ENCODE measurements around the gene DNM3. TPM values are rescaled to one million over a fixed set of nuclear protein-coding genes. Genes with fewer than 3 reads are reported as not detected.

Gene DNM3
- polyA plus RNA-seq, 3 donors: 0.15 TPM; not detected in 2

GRCh38 chr1:172120381-172120780 is 279.1 kb downstream of the DNM3 start:
- no peak overlapping the region for H3K27ac ChIP-seq (ENCODE audit: low read depth in 1 of 2, low read length in 2 of 2)
- no peak overlapping the region for H3K4me3 ChIP-seq (replicated peaks in 1 of 3; ENCODE audit: low read depth in 2 of 3, low read length in 3 of 3)
- H3K36me3 Mint-ChIP-seq: no peaks in the 10 kb centered on the region
- no peaks in the 10 kb centered on the region for H3K27me3 ChIP-seq (ENCODE audit: control insufficient read depth in 2 of 2, insufficient read depth in 2 of 2, low read length in 2 of 2)
- H3K4me1 ChIP-seq (ENCODE audit: control insufficient read depth in 1 of 2, insufficient read depth in 2 of 2, low read length in 2 of 2): no peaks in the 10 kb centered on the region
- no peak for DNase-seq
- intact Hi-C loops (cut with micrococcal nuclease): no loop called here
- no peak overlapping the region for H3K4me3 Mint-ChIP-seq
- H3K9me3 Mint-ChIP-seq: peaks cover 0 to 13% (median 5%) of the 10 kb centered on the region in 7 donors
- H3K27ac Mint-ChIP-seq: no peak overlapping the region
- no peaks in the 10 kb centered on the region for H3K27me3 Mint-ChIP-seq (ENCODE audit: low read depth in 3 of 3)
- H3K9ac ChIP-seq (ENCODE audit: insufficient read depth, low read length, poor library complexity, severe bottlenecking): no peak overlapping the region
- no peaks in the 10 kb centered on the region for H4K20me1 ChIP-seq (ENCODE audit: insufficient read depth, low read length)
- no peak overlapping the region for H2AFZ ChIP-seq (ENCODE audit: insufficient read depth, low read depth, low read length, poor library complexity, severe bottlenecking)
- H3K36me3 ChIP-seq (replicated peaks in 1 of 2; ENCODE audit: control insufficient read depth in 1 of 2, insufficient read depth in 2 of 2, low read length in 2 of 2): no peaks in the 10 kb centered on the region
- TF ChIP-seq, protein P1, sequence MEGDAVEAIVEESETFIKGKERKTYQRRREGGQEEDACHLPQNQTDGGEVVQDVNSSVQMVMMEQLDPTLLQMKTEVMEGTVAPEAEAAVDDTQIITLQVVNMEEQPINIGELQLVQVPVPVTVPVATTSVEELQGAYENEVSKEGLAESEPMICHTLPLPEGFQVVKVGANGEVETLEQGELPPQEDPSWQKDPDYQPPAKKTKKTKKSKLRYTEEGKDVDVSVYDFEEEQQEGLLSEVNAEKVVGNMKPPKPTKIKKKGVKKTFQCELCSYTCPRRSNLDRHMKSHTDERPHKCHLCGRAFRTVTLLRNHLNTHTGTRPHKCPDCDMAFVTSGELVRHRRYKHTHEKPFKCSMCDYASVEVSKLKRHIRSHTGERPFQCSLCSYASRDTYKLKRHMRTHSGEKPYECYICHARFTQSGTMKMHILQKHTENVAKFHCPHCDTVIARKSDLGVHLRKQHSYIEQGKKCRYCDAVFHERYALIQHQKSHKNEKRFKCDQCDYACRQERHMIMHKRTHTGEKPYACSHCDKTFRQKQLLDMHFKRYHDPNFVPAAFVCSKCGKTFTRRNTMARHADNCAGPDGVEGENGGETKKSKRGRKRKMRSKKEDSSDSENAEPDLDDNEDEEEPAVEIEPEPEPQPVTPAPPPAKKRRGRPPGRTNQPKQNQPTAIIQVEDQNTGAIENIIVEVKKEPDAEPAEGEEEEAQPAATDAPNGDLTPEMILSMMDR (IDR thresholded peaks at IDR 0.05): no peak
- H3K4me2 ChIP-seq (replicated peaks; ENCODE audit: extremely low read depth, low read length, poor library complexity, severe bottlenecking): no peak overlapping the region
- H3K4me1 Mint-ChIP-seq: no peaks in the 10 kb centered on the region
- no peaks in the 10 kb centered on the region for H3K9me3 ChIP-seq (replicated peaks in 1 of 2; ENCODE audit: control insufficient read depth in 1 of 2, insufficient read depth in 1 of 2, low read length in 2 of 2)
- no peaks in the 10 kb centered on the region for H3K79me2 ChIP-seq (ENCODE audit: insufficient read depth, low read length)
- WGBS (ENCODE audit: insufficient coverage): no CpG with 5 or more reads among the region's 2 CpGs

DNA sequence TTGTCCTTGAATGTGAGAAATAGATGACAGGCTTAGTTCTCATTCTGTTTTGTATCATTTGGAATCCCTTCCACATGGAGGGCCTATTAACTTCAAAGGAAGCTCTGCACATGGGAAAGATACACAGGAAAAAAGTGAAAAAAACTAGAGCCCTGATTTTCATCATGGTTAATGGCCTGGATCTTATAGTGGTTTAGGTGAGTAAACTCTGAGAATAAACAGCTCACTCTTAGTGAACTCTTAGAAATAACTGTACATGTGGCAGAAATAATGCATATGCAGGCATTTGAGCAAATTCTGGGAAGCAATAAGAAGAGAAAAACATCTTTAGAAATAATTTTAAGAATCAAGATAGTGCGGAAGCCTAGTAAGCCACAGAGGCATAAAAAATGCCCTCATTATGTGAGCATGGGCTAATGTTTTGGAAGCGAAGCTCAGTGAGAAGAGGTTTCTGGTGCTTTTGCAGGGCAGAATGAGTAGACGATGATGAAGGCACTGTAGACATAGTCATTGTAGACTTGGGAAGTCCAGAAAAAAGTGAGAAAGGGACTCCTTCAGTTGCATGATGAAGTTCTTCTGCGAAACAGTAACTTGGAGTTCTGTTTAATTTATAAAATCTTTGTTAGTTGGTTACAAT is 279.9 kb downstream of the DNM3 start:
- intact Hi-C loops (cut with micrococcal nuclease): no loop called here
- whole genome bisulfite sequencing (ENCODE audit: insufficient coverage): 100% methylated on average over 2 of the region's 4 CpGs

More for the DNA sequence above, 279.9 kb downstream of the DNM3 start:
- H3K36me3 Mint-ChIP-seq: no peaks in the 10 kb centered on the region
- H3K27me3 ChIP-seq (ENCODE audit: control insufficient read depth in 2 of 2, insufficient read depth in 2 of 2, low read length in 2 of 2): no peaks in the 10 kb centered on the region
- no peak overlapping the region for H2AFZ ChIP-seq (ENCODE audit: insufficient read depth, low read depth, low read length, poor library complexity, severe bottlenecking)
- H3K4me1 ChIP-seq (ENCODE audit: control insufficient read depth in 1 of 2, insufficient read depth in 2 of 2, low read length in 2 of 2): no peaks in the 10 kb centered on the region
- no peaks in the 10 kb centered on the region for H3K4me1 Mint-ChIP-seq
- no peak overlapping the region for H3K4me3 ChIP-seq (replicated peaks in 1 of 3; ENCODE audit: low read depth in 2 of 3, low read length in 3 of 3)
- TF ChIP-seq, protein P1 (IDR thresholded peaks at IDR 0.05): no peak
- no peaks in the 10 kb centered on the region for H3K36me3 ChIP-seq (replicated peaks in 1 of 2; ENCODE audit: control insufficient read depth in 1 of 2, insufficient read depth in 2 of 2, low read length in 2 of 2)
- DNase-seq: no peak
- no peak overlapping the region for H3K4me2 ChIP-seq (replicated peaks; ENCODE audit: extremely low read depth, low read length, poor library complexity, severe bottlenecking)
- H3K79me2 ChIP-seq (ENCODE audit: insufficient read depth, low read length): no peaks in the 10 kb centered on the region
- H3K9me3 ChIP-seq (replicated peaks in 1 of 2; ENCODE audit: control insufficient read depth in 1 of 2, insufficient read depth in 1 of 2, low read length in 2 of 2): no peaks in the 10 kb centered on the region
- no peaks in the 10 kb centered on the region for H4K20me1 ChIP-seq (ENCODE audit: insufficient read depth, low read length)
- H3K9ac ChIP-seq (ENCODE audit: insufficient read depth, low read length, poor library complexity, severe bottlenecking): no peak overlapping the region
- H3K27me3 Mint-ChIP-seq (ENCODE audit: low read depth in 3 of 3): no peaks in the 10 kb centered on the region
- H3K27ac ChIP-seq (ENCODE audit: low read depth in 1 of 2, low read length in 2 of 2): no peak overlapping the region
- no peak overlapping the region for H3K27ac Mint-ChIP-seq
- no peak overlapping the region for H3K4me3 Mint-ChIP-seq
- H3K9me3 Mint-ChIP-seq: peaks cover 0 to 11% (median 5%) of the 10 kb centered on the region in 7 donors
